Measurements from ENCODE around the gene LOXHD1.

The LOXHD1 gene

GRCh38 chr18:46435031-46435430 lies 222.0 kb downstream of the LOXHD1 start:
- no peak for DNase-seq

DNA sequence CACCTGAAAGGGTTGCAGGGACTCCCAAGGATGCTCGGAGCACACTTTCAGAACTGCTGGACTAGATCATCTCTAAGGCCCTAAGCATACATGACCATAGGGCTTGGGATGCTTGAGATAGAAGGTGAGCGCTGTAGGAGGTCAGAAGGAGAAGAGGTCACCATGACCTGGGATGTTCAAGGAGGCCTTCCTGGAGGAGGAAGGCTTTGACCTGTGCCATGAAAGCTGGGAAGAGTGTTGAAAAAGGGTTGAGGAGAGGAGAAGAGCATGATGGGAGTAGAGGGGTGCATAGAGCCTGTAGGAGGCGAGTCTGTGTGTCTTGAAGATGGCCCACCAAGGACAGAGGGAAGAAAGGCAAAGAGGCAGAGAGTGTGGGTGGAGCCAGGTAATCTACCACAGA lies 222.4 kb downstream of the LOXHD1 start:
- DNase-seq: no peak

- DNase-seq: no peak
Observed at GRCh38 chr18:46433121-46433826, 223.7 kb downstream of the LOXHD1 start.

GRCh38 chr18:46431522-46432171 lies 225.4 kb downstream of the LOXHD1 start:
- no peak for DNase-seq

DNA sequence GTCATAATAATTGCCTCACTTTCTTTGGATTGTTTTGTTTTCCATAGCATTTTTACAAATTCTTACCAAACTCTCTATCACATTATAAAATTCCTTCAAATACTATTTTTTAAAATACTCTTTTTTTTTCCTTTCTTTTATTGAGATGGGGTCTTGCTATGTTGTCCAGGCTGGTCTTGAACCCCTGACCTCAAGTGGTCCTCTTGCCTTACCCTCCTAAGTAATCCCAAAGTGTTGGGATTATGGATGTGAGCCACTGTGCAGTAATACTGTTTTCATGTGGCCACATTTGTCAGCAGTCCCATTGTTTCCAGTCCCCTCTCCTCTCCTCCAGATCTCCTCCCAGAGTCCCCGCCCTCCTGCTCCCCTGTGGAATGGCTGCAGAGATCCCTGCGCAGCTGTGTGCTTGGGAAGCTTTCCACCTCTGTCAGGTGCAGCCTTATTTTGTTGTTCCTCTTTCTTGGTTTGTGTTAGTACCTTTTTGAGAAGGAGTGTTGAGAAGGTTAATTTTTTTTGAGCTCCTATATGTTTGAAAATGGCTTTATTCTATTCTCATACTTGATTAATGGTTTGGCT lies 227.3 kb downstream of the LOXHD1 start:
- no peak for DNase-seq

DNA sequence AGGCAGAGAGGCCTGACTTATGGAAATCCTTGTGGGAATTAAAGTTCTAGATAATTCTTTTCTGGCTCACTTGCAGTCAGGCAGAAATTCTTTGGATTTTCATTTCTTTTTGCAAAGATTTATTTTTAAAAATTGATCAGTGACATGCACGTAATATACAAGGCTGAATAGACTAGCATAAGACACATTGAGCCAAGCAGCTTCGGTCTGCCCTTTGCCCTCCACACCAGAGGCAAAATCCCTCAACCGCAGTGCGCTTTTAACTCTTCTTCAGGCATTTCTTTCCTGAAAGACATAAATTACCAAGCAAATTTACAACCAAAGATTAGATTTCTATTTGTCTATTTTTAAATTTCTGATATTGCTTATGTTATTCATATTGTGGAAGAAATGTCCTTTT lies 227.9 kb downstream of the LOXHD1 start:
- no peak for DNase-seq

DNA sequence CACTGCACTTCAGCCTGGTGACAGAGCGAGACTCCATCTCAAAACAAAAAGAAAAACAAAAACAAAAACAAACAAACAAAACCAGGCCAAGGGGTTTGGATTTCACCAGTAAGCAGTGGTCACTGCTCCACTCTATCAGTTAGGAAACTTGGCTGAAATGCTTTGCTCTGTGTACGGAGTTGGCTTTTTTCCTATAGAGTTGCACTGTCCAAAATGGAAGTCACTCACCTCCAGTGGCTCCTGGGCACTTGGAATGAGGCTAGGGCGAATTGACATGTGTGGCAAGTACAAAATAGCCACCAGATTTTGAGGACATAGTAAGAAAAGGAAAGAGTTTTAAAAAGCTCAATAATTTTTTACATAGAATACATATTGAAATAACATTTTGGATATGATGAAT lies 228.7 kb downstream of the LOXHD1 start:
- DNase-seq: no peak

DNA sequence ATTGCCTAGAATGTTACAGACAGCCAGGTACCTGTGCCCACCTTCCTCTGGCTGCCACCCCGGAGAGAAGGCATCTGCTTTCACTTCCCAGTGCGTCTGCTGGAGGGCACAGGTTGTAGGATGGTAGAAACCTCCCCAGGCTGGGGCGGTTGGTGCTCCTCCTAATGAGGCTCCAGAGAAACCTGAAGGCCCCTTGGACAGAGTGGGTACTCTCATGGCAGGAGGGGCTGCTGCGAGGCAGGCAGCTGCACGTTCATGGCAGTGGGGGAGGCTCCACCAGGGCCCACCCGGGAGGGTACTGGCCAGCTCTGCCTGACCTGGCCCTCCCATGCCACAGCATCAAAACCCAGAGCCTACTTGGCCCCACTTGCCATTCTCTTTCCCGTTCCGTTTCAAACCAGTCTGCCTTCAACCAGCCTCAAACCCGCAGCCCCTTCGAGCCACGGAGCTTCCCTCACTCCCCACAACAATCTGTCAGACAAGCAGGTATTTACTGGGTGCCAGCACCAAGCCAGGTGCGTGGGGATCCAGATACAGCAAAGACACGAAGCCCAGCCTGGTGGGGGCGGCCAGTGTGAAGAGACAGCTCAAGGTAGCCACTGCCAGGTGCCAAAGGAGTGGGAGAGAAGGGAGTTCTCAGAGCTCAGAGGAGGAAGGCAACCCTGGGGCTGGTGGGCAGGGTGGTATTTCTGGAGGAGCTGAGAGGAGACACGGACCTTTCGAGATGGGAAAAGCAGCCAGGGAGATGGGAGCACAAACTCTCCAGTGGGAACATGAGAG lies 229.6 kb downstream of the LOXHD1 start:
- DNase-seq: no peak

Data from stimulated activated CD4-positive, alpha-beta T cell treated with anti-CD3 and anti-CD28 coated beads, Interleukin-4, amount 100 ng/mL, for 4 hours (primary cell).